ENCODE measurements around the gene GNG8. TPM values are rescaled to one million over a fixed set of nuclear protein-coding genes. Genes with fewer than 3 reads are reported as not detected.

The GNG8 gene
- total and polyA plus RNA-seq, 2 donors (not counting 1 experiment from before 2014, with no cell fraction given): not detected

DNA sequence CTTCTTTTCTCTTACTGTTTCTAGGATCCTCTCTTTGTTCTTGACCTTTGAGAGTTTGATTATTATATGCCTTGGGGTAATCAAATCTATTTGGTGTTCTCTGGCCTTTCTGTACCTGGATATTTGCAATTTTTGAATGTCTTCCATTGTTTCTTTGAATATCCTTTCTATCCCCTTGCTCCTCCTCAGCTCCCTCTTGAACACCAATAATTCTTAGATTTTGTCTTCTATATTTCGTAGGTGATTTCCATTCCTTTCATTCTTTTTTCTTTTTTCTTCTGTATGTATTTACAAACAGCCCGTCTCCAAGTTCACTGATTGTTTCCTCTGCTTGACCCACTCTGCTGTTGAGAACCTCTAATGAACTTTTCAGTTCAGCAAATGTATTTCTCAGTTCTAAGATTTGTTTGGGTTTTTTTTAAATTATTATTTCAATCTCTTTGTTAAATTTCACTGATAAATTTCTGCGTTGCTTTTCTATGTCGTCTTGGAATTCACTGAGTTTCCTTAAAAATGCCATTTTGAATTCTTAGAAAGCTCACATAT is 37.6 kb downstream of the GNG8 start:
- no peak for DNase-seq (ENCODE audit: low read depth in 2 of 2)
- no peak overlapping the region for H3K27ac ChIP-seq (ENCODE audit: insufficient read depth, low read length)
- H3K79me2 ChIP-seq (ENCODE audit: control insufficient read depth, insufficient read depth, low read length): peaks cover 23% of the 10 kb centered on the region
- no peaks in the 10 kb centered on the region for H3K9me3 ChIP-seq (ENCODE audit: control insufficient read depth, insufficient read depth, low read depth, low read length)
- H3K9ac ChIP-seq (ENCODE audit: insufficient read depth, low read length): no peak overlapping the region
- H3K4me2 ChIP-seq (ENCODE audit: extremely low read depth, insufficient read depth, low read length): no peak overlapping the region
- H3K36me3 ChIP-seq (ENCODE audit: control insufficient read depth, insufficient read depth, low read length): no peaks in the 10 kb centered on the region
- H4K20me1 ChIP-seq (ENCODE audit: control insufficient read depth, extremely low read depth, insufficient read depth, low read length): no peaks in the 10 kb centered on the region
- H2AFZ ChIP-seq (ENCODE audit: low read length): no peak overlapping the region
- H3K4me1 ChIP-seq (ENCODE audit: control insufficient read depth, extremely low read depth, insufficient read depth, low read length): peaks cover 5% of the 10 kb centered on the region
- TF ChIP-seq, protein P1, sequence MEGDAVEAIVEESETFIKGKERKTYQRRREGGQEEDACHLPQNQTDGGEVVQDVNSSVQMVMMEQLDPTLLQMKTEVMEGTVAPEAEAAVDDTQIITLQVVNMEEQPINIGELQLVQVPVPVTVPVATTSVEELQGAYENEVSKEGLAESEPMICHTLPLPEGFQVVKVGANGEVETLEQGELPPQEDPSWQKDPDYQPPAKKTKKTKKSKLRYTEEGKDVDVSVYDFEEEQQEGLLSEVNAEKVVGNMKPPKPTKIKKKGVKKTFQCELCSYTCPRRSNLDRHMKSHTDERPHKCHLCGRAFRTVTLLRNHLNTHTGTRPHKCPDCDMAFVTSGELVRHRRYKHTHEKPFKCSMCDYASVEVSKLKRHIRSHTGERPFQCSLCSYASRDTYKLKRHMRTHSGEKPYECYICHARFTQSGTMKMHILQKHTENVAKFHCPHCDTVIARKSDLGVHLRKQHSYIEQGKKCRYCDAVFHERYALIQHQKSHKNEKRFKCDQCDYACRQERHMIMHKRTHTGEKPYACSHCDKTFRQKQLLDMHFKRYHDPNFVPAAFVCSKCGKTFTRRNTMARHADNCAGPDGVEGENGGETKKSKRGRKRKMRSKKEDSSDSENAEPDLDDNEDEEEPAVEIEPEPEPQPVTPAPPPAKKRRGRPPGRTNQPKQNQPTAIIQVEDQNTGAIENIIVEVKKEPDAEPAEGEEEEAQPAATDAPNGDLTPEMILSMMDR (conservative IDR thresholded peaks at IDR 0.05 in 1 of 2, IDR thresholded peaks at IDR 0.05 in 1 of 2; ENCODE audit: low read depth in 1 of 2, low read length in 2 of 2): no peak
- no peak for TF ChIP-seq EZH2 (IDR thresholded peaks at IDR 0.05; ENCODE audit: low read length, missing control alignments)
- H3K4me3 ChIP-seq (replicated peaks in 1 of 4; ENCODE audit: control extremely low read depth in 1 of 4, insufficient read depth in 1 of 4, low read depth in 3 of 4, low read length in 4 of 4): no peak overlapping the region
- no peaks in the 10 kb centered on the region for H3K27me3 ChIP-seq (ENCODE audit: control insufficient read depth, insufficient read depth, low read length)

DNA sequence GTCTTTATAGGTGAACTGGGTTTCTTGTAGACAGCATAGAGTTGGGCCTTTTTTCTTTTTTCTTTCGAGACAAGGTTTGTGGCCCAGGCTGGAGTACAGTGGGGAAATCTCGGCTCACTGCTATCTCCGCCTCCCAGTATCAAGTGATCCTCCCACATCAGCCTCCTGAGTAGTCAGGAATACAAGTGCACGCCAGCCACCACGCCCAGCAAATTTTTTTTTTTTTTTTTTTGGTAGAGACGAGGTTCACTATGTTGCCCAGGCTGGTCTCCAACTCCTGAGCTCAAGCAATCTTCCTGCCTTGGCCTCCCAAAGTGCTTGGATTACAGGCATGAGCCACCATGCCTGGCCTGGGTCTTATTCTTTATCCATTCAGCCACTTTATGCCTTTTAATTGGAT is 40.0 kb downstream of the GNG8 start:
- no peaks in the 10 kb centered on the region for H4K20me1 ChIP-seq (ENCODE audit: control insufficient read depth, extremely low read depth, insufficient read depth, low read length)
- no peak overlapping the region for H3K4me3 ChIP-seq (replicated peaks in 1 of 4; ENCODE audit: control extremely low read depth in 1 of 4, insufficient read depth in 1 of 4, low read depth in 3 of 4, low read length in 4 of 4)

DNA sequence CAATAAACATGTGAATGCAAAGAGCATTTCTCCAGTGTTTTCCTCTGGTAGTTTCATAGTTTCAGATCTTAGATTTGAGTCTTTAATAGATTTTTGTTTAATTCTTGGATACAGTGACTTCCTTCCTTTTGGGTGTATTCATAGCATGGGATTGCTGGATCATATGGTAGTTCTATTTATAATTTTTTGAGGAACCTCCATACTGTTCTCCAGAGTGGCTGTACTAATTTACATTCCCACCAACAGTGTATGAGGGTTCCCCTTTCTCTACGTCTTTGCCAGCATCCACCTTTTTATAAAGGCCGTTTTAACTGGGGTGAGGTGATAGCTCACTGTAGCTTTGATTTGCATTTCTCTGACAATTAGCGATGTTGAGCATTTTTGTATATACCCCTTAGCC is 44.1 kb downstream of the GNG8 start:
- H3K79me2 ChIP-seq (ENCODE audit: control insufficient read depth, insufficient read depth, low read length): no peaks in the 10 kb centered on the region
- no peaks in the 10 kb centered on the region for H3K9me3 ChIP-seq (ENCODE audit: control insufficient read depth, insufficient read depth, low read depth, low read length)
- H3K27me3 ChIP-seq (ENCODE audit: control insufficient read depth, insufficient read depth, low read length): no peaks in the 10 kb centered on the region
- H3K9ac ChIP-seq (ENCODE audit: insufficient read depth, low read length): no peak overlapping the region
- no peak overlapping the region for H3K4me2 ChIP-seq (ENCODE audit: extremely low read depth, insufficient read depth, low read length)
- no peak for DNase-seq (ENCODE audit: low read depth in 2 of 2)
- H4K20me1 ChIP-seq (ENCODE audit: control insufficient read depth, extremely low read depth, insufficient read depth, low read length): no peaks in the 10 kb centered on the region
- TF ChIP-seq, protein P1 (conservative IDR thresholded peaks at IDR 0.05 in 1 of 2, IDR thresholded peaks at IDR 0.05 in 1 of 2; ENCODE audit: low read depth in 1 of 2, low read length in 2 of 2): no peak
- TF ChIP-seq EZH2 (IDR thresholded peaks at IDR 0.05; ENCODE audit: low read length, missing control alignments): no peak
- no peak overlapping the region for H3K4me3 ChIP-seq (replicated peaks in 1 of 4; ENCODE audit: control extremely low read depth in 1 of 4, insufficient read depth in 1 of 4, low read depth in 3 of 4, low read length in 4 of 4)
- no peak overlapping the region for H2AFZ ChIP-seq (ENCODE audit: low read length)
- H3K27ac ChIP-seq (ENCODE audit: insufficient read depth, low read length): no peak overlapping the region
- H3K4me1 ChIP-seq (ENCODE audit: control insufficient read depth, extremely low read depth, insufficient read depth, low read length): no peaks in the 10 kb centered on the region
- no peaks in the 10 kb centered on the region for H3K36me3 ChIP-seq (ENCODE audit: control insufficient read depth, insufficient read depth, low read length)

More for the DNA sequence above, 40.0 kb downstream of the GNG8 start:
- H3K36me3 ChIP-seq (ENCODE audit: control insufficient read depth, insufficient read depth, low read length): no peaks in the 10 kb centered on the region
- no peak overlapping the region for H3K9ac ChIP-seq (ENCODE audit: insufficient read depth, low read length)
- no peaks in the 10 kb centered on the region for H3K79me2 ChIP-seq (ENCODE audit: control insufficient read depth, insufficient read depth, low read length)
- no peaks in the 10 kb centered on the region for H3K27me3 ChIP-seq (ENCODE audit: control insufficient read depth, insufficient read depth, low read length)
- H2AFZ ChIP-seq (ENCODE audit: low read length): no peak overlapping the region
- no peaks in the 10 kb centered on the region for H3K4me1 ChIP-seq (ENCODE audit: control insufficient read depth, extremely low read depth, insufficient read depth, low read length)
- TF ChIP-seq, protein P1 (conservative IDR thresholded peaks at IDR 0.05 in 1 of 2, IDR thresholded peaks at IDR 0.05 in 1 of 2; ENCODE audit: low read depth in 1 of 2, low read length in 2 of 2): no peak
- no peak for TF ChIP-seq EZH2 (IDR thresholded peaks at IDR 0.05; ENCODE audit: low read length, missing control alignments)
- H3K4me2 ChIP-seq (ENCODE audit: extremely low read depth, insufficient read depth, low read length): no peak overlapping the region
- no peak overlapping the region for H3K27ac ChIP-seq (ENCODE audit: insufficient read depth, low read length)
- H3K9me3 ChIP-seq (ENCODE audit: control insufficient read depth, insufficient read depth, low read depth, low read length): no peaks in the 10 kb centered on the region
- no peak for DNase-seq (ENCODE audit: low read depth in 2 of 2)

Data from fibroblast of lung (primary cell).